Left kidney (tissue), 8 donors: ENCODE data around the gene PTCHD4. TPM values are rescaled to one million over a fixed set of nuclear protein-coding genes. Genes with fewer than 3 reads are reported as not detected.
"Not testable (repeated sequence)": the region's sequence is repeated elsewhere in the genome, so short reads cannot be mapped to it uniquely, and the experiment has no call there.

Source experiments
- DNase-seq: peaks from one replicate; pipeline ENCODE4 v3.0.0-alpha.2; 2013
- long read RNA-seq, 8 donors: transcript quantifications; one replicate each; lab custom pipeline, GENCODE V29; 2026
- polyA plus RNA-seq: library from polyadenylated mRNA; unstranded; fragments of 120-200 nt; gene quantifications from one replicate; pipeline ENCODE4 v1.2.1, GENCODE V29; 2013; ENCODE audit not compliant: insufficient read length

Gene PTCHD4
- polyA plus RNA-seq: 1.8 TPM
- long read RNA-seq, donor 1: 0 reads
- long read RNA-seq, donor 2: 0 reads
- long read RNA-seq, donor 3: 0 reads
- long read RNA-seq, donor 4: 0 reads
- long read RNA-seq, donor 5: 0 reads
- long read RNA-seq, donor 6, partial matches to known transcripts: 0 of 1 reads
- long read RNA-seq, donor 6, other reads (novel, unspliced or antisense): 0 of 1 reads
- long read RNA-seq, donor 7, partial matches to known transcripts: 0 of 1 reads
- long read RNA-seq, donor 7, other reads (novel, unspliced or antisense): 0 of 1 reads
- long read RNA-seq, donor 8: 0 reads

DNA sequence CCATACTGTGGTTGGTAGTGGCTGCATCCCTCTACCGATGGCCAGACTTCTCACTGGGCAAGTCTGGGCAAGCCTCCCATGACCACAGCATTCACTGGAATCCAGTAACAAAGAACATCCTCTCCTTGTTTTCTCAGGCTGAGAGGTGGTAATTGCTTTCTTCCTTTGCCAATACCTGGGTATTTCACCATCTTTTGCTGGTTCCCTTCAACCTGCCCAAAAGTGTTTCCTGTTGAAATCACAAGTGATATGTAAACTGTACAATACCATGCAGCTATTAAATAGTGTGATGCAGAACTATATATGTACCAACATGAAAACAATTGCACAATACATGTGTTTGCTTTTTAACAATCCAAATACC, at the start of gene PTCHD4:
PTCHD4 (minus strand) TSS at position 55 of the 364 bp plus-strand sequence. CDS start 42,240 bp downstream, outside the sequence.
- no peak for DNase-seq

DNA sequence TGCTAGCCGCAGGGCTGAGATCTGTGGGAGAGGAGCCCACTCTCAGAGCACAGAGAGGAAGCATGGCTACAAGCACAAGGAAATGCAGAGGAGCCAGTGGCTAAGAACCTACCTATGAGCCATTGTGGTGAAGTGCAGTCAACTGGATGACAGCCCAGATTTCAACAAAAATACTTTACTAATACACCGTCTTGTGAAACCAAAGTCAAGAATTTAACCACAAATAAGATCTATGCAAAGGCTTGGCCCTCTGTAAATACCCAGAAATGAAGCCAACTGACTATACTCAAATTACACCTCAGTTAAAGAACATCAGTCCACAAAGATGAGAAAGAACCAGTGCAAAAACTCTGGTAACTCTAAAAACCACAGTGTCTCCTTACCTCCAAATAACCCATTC, 40.1 kb upstream of the PTCHD4 start:
- DNase-seq: no peak

DNA sequence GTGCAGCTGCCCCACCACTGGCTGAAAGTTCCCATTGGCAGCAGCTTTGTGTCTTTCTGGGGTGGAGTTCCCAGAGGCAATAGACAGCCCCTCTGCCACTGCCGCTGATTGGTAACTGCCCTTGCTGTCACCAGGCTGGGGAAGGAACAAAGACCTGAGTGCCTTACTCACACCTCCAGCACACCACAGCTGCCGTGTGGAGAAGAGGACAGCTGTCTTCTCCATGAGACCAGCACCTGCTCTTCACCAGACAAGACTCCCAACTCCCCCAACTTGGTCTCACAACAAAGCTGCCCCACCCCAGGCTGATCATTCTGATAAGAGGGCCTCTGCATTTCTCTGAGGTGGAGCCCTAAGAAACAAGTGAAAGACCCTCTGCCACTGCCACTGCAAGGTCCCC, 39.7 kb upstream of the PTCHD4 start:
- no peak for DNase-seq

DNA sequence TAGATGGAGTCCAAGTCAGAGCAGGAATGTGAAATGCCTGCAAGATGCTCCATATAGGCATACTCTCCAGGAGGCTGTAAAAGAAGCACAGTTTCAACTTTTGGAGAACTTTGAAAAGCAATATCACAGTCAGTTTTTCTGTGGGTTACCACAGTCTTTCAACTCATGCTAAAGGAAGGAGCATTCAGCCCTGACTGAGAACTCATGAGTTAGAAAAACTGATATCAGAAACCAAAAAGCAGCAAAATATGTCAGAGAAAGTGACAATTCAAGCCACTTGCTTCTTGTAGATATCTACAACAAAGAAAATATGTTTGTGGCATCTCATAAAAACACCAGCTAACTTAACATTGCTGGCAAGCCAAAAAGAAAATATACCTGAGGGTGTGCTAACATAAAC, 36.1 kb upstream of the PTCHD4 start:
- DNase-seq: no peak

DNA sequence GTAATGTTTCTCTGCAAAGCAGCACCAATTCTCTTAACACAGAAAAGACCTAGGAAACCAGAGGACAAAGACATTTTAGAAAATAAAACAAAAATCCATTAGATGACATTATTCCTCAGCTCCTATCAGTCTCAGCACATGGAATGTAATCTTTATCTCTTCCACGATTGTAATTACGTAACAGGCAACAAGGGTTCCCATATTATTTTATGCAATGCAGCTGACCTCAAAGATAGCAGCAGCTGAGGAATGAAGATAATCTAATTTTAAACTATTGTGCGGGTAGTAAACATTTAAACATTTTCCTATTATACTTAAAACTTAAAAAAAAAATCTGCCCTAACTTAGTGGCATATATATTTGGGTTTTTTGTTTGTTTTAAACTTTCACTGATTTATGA, 33.0 kb upstream of the PTCHD4 start:
- no peak for DNase-seq

DNA sequence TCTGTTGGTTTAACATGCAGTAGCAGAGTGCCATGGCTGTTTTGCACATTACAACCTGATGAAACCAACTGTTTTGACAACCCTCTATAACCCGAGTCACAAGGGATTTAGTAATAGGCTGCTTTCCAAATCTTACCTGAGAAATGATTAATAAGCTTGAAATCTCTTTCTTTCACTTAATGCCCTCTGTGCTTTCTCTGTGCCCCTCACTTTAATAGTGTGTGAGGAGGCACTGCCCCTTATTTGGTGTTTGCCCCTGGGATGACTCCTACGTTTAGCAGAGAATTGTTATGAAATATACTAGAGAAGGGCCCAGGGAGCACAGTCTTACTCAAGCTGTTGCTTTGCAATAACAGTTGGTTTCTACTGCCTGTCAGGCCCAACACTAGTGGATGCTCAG, 31.0 kb upstream of the PTCHD4 start:
- no peak for DNase-seq

DNA sequence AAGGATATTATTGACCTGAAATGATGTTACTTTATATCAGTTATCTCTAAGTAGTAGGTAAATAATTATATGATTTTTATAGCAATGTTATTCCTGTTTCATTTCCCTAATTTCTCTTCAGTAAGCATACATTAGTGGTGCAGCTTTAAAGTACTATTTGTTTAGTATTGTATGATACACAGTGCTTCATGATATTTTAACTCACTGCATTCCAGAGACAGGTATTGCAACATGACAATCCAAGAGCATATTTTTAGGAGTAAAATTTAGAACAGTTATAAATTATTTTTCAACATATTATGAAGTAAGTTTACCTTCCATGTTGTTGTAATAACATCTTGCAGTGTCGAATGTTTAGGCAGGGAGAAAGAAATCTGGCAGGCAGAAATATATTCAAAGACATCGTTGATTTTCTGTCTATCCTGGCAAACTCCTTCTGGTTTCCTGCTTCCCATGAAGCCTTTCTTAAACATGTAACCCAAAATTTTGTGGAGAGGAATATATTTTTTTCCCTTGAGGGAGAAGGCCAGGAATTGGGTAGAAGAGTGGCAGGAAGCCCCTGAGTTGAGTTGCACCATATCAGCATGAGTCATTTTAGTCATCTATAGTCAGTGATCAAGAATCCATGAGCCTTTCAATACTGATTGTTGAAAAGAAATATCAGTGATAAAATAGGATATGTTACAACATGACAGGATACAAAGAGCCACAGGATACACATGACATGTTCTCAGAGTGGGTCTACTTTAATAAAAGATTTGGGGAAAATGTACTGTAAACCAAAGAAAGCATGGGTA, 29.0 kb upstream of the PTCHD4 start:
- no peak for DNase-seq

DNA sequence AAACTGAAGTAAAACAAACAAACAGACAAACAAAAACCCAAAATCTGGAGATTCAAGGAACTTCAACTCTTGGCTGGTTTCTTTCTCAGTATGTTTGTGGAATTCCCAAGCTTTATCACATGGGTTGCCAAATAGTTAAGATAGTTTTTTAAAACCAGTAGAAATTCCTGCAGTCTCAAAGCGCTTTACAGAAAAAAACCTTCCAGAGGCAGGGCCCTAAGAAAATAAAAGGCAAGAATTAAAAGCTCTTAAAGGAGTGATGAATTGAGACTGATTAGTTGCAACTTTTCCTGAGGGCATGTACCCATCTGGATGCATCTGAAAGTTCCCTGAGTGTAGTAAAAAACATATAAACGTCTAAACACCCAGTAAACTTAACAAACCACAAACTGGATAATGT, 25.9 kb upstream of the PTCHD4 start:
- DNase-seq: no peak

DNA sequence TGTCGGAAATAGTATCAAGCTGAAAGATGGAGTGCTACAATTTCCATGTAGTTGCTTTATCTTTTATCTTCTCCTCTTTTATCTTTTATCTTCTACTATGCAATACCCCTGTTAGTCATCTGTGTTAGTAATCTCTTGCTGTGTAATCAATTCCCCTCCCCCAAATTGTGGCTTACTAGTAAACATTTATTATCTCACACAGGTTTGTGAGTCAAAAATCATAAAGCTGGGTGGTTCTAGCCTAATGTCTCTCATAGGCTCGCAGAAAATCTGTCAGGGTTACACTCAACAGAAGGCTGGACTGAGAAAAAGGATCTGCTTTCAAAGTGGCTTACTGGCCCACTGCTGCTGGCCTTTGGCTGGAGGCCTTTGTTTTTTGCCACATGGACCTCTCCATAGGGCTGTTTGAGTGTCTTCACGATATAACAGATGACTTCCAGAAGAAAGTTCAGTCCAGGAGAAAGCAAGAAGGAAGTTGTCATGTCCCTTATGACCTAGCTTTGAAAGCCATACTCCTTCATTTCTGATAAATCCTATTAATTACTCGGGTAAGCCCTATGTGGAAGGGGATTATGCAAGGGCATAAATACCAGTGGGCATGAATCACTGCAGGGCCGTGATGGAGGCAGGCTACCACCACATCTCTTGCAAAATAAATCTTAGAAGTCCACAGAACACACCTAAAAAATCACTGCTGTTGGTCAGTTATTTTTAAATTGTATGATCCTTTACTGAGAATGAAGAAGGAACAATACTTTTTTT, 24.5 kb upstream of the PTCHD4 start:
- DNase-seq: no peak

DNA sequence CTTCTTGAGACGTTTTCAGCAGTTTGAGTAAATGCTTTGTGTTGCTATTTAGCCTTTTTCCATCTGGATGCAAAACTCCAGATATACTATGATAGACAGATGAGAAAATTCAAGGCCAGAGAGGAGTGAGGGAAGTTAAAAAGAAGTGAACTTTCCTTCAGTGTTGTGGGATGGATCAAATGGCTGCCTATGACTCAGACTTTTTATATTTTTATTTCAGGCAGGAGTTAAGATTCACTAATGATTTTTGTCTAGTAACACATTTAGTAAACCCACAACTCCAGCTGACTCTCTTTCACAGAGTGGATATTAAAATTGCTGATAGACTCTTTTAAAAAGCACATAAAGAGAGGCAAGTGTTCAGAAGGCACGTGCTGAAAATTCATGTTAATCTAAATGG, 23.2 kb upstream of the PTCHD4 start:
- DNase-seq: no peak

DNA sequence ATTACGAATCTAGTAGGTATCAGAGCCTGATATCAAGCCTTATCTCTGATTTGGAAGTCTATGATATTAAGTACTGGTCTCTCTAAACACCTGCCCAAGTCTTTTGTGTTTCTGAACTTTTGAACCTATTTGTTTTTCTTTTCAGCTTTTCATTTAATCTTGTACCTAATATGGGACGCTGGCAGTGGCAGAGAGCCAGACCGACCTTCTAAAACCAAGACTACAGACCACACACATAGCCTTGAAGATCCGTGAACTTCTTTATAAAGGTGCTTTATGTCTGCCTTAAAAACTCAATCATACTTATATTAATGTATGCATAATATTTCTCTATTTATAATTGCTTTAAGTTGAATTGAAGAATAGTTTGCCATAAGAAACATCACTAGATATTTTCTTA, 12.6 kb upstream of the PTCHD4 start:
- no peak for DNase-seq

DNA sequence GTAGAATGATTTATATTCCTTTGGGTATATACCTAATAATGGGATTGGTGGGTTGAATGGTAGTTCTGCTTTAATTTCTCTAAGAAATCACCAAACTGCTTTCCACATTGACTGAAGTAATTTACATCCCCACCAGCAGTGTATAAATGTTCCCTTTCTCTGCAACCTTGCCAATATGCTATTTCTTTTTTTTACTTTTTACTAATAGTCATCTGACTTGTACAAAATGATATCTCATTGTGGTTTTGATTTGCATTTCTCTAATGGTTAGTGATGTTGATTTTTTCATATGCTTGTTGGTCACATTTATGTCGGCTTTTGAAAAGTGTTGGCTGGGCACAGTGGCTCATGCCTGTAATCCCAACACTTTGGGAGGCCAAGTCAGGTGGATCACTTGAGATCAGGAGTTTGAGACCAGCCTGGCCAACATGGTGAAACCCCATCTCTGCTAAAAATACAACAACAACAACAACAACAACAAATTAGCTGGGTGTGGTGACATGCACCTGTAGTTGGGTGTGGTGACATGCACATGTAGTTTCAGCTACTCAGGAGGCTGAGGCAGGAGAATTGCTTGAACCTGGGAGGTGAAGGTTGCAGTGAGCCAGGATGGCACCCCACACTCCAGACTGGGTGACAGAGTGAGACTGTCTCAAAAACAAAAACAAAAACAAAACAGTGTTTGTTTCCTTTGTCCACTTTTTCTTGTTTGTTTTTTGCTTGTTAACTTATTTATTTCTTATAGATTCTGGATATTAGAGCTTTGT, 11.2 kb upstream of the PTCHD4 start:
- DNase-seq: not testable (repeated sequence)

DNA sequence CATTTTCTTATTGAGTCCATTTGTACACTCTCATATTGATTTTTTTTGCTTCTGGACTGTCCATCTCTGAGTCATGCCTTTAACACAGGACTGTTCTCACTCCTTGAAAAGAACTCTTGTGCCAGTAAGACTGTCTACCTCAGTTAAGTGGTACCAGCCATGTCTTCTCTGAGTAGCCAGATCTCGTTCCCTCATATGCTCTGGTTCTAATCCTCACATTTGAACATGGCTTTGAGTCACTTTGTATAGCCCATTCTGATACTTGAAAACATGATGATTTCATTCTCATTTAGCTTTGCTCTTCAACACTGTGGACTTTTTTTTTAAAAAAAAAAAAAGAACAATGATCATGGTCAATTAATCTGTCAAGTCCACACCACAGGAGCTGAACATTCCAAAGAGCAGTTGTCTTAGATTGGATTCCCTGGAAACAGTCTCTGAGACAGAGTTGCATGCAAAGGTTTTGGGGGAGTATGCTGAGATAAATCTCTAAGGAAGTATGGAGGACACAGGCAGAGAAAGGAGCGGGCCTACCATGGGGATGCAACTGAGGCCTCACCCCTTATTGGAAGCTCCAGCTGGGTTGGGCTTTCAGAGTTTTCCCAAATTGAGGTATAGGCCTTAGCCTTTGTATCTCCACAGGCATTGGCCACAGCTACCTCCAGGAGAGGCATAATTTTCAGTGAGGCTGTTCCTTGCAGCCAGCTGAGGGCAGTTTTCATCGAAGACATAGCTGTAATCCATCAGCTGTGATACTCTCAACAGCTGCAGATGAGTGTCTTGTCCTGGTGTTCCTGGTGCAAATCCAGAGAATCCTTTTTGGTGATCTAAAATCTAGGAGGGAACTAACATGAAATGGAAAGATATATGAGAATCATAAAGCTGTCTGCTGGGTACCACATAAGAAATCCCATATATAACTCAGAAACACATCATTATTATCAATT, 6.0 kb upstream of the PTCHD4 start:
- DNase-seq: no peak

DNA sequence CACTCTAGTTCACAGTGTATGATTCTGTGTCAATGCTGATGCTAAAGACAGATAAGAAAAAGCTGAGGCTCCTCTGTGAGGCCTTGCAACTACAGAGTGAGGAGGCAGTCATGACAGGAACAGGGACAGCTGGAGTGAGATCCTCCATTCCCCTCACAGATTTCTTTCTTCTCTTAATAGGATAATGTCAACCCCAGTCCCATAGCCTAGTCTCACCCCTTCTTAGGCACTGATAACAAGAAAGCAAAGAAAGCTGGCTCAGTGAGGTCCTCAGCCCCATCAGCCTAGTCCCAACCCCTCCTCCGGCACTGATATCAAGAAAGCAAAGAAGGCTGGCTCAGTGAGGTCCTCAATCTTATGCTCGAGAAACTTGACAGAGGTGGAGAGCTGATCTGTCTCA, 2.1 kb upstream of the PTCHD4 start:
- no peak for DNase-seq

DNA sequence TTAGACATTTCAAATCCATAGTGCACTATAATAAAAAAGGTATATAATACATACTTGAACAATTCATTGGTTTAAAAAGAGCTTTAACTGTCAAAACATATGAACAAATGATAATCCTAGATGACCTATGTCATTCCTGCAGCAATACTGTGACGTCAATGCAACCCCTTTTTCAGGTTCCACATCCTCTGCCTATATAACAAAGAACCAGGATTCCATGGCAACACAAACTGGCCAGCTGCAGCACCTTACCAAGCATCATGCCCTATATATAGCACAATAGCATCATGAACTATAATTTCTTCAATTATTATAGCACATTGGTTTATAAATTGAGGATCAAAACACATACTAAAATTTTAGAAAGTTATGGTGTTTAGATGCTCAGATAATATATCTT, 578 bp upstream of the PTCHD4 start:
- no peak for DNase-seq

DNA sequence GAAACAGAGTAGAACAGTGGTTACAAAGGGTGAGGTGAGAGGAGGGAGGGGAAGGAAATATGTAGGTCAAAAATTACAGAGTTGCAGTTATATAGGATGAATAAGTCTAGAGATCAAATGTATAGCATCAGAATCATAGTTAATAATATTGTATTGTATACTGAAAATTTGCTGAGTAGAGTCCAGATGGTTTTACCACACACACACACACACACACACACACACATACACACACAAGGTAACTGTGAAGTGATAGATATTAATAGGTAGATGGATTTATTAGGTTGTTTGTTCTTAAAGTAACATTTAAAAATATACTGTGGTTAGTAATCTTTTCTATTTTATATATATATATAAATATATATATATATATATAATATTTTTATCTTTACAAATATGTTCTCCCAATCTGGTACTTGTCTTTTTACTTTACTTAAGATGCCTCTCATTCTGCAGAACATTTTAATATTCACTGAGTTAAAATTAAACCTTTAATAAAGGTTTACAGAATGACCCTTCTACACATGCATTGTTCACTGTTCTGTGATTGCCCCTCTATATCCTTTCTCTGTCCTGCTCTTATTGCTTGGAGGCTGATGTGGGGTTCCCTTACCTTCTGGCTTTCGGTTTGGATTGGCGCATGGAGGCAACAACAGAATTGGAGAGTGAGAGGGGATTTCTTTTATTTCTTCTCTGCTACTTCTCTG, 408 bp downstream of the PTCHD4 start:
- no peak for DNase-seq

DNA sequence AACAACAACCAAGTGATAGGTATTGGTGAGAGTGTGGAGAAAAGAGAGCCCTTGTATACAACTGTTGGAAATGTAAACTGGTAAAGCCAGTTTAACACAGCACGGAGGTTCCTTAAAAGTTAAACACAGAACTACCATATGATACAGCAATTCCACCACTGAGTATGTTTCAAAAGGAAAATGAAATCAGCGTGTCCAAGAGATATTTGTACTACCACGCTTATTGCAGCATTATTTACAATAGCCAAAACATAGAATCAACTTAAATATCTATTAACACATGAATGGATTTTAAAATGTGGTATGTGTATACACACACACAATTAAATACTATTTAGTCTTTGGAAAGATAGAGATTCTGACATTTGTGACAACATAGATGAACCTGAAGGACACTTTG, 1.1 kb downstream of the PTCHD4 start:
- no peak for DNase-seq

DNA sequence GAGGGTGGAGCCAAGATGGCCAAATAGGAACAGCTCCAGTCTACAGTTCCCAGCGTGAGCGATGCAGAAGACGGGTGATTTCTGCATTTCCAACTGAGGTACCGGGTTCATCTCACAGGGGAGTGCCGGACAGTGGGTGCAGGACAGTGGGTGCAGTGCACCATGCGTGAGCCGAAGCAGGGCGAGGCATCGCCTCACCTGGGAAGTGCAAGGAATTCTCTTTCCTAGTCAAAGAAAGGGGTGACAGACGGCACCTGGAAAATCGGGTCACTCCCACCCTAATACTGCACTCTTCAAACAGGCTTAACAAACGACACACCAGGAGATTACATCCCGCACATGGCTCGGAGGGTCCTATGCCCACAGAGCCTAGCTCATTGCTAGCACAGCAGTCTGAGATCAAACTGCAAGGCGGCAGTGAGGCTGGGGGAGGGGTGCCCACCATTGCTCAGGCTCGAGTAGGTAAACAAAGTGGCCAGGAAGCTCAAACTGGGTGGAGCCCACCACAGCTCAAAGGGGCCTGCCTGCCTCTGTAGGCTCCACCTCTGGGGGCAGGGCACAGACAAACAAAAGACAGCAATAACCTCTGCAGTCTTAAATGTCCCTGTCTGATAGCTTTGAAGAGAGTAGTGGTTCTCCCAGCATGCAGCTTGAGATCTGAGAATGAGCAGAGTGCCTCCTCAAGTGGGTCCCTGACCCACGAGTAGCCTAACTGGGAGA, 8.4 kb downstream of the PTCHD4 start:
- not testable (repeated sequence) for DNase-seq

DNA sequence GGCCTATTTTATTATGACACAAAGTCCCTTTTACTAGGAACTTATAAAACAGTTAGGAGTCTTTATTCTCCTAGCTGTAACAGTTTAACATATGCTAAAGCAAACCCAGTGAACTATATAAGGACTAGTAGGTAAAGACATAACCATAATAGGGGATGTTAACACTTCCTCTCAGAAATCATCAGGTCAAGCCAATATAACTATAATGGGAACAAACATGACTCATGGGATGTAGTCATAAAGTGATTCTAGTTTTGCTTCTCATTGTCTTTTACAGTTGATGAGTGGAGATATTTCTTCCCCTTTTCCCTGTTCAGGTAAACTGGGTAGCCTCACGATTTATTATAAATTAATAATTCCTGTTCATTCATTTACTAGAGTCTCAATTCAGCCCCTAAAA, 9.7 kb downstream of the PTCHD4 start:
- DNase-seq: no peak

DNA sequence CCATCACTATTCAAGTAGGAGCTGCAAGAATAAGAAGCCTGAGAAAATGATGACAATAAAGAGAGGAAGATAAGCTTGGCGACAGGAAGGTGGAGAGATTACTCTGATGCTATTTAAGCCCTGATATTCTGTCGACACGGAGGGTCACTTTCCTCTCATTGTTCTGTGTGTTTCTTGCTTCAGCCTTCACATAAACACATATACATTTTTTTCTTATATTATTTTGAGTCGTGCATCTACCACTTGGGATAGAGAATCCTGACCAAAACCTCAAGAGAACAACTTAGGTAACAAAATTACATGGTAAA, 10.5 kb downstream of the PTCHD4 start:
- no peak for DNase-seq
